Fibroblast of skin of left quadriceps (primary cell): ENCODE data around the gene TEX9.

Experiments
- DNase-seq, 2 experiments: peaks; one replicate each; pipeline ENCODE4 v3.0.0-alpha.2; 2013; ENCODE audit warnings: low read depth in 2 of 2

The TEX9 gene

GRCh38 chr15:56445746-56446145, 80.5 kb downstream of the TEX9 start:
- no peak for DNase-seq

GRCh38 chr15:56454836-56455235, 89.6 kb downstream of the TEX9 start:
- DNase-seq, result no peak

- DNase-seq, result no peak
These were observed 91.0 kb downstream of the TEX9 start for GRCh38 chr15:56456229-56456628.

- no peak for DNase-seq
These were observed 93.9 kb downstream of the TEX9 start for GRCh38 chr15:56459096-56459495.

GRCh38 chr15:56460071-56460470, 94.8 kb downstream of the TEX9 start:
- DNase-seq, result peak; percentile 40 to 42

- no peak for DNase-seq
These were observed 95.7 kb downstream of the TEX9 start for GRCh38 chr15:56460947-56461346.

- peak; percentile 88 to 89 for DNase-seq
These were observed 99.8 kb downstream of the TEX9 start, which contains the start of gene MNS1 for GRCh38 chr15:56464893-56465520. TSS of gene MNS1 (minus strand) at chr15:56465137. CDS start at chr15:56464972, 165 bp downstream.

GRCh38 chr15:56467616-56468015, 102.4 kb downstream of the TEX9 start:
- DNase-seq, result no peak

- DNase-seq, result no peak
These were observed 103.2 kb downstream of the TEX9 start for GRCh38 chr15:56468401-56468800.

GRCh38 chr15:56469483-56469882, 104.3 kb downstream of the TEX9 start:
- no peak for DNase-seq

- no peak for DNase-seq
These were observed 106.3 kb downstream of the TEX9 start for GRCh38 chr15:56471440-56472069.

- no peak for DNase-seq
These were observed 107.1 kb downstream of the TEX9 start for GRCh38 chr15:56472278-56472677.

GRCh38 chr15:56473017-56473416, 107.8 kb downstream of the TEX9 start:
- no peak for DNase-seq

- DNase-seq, result no peak
These were observed 110.1 kb downstream of the TEX9 start for GRCh38 chr15:56475351-56475750.
